ENCODE data around the gene ITGAE. TPM values are rescaled to one million over a fixed set of nuclear protein-coding genes. Genes with fewer than 3 reads are reported as not detected.

Gene ITGAE
- total and polyA plus RNA-seq, 2 donors from 2014 or later = 16.5 to 46.3 TPM

GRCh38 chr17:3798273-3799180 lies 2.5 kb downstream of the ITGAE start:
- TF ChIP-seq CTCF (IDR thresholded peaks at IDR 0.05; ENCODE audit: borderline replicate concordance, extremely low read depth, insufficient read depth) = no peak
- DNase-seq = no peak

GRCh38 chr17:3796822-3797170 lies 4.2 kb downstream of the ITGAE start:
- no peak for TF ChIP-seq CTCF (IDR thresholded peaks at IDR 0.05; ENCODE audit: borderline replicate concordance, extremely low read depth, insufficient read depth)
- intact Hi-C loops (cut with DNase I) = no loop called here
- Histone ChIP-seq H3K36me3 (ENCODE audit: control insufficient read depth in 2 of 3, insufficient read depth in 3 of 3, low read length in 3 of 3) (no peaks in the 10 kb centered on the region), H3K9me3 (ENCODE audit: control insufficient read depth in 2 of 3, insufficient read depth in 1 of 3, low read length in 3 of 3) (no peaks in the 10 kb centered on the region), H3K27me3 (ENCODE audit: control insufficient read depth, insufficient read depth, low read length) (no peaks in the 10 kb centered on the region), H3K9ac (ENCODE audit: low read length in 3 of 3) (no peak overlapping the region), H3K4me3 (ENCODE audit: low read length in 3 of 3) (no peak overlapping the region), H3K4me1 (ENCODE audit: control insufficient read depth in 2 of 3, insufficient read depth in 2 of 3, low read depth in 1 of 3, low read length in 3 of 3) (peaks cover 0 to 8% (median 0%) of the 10 kb centered on the region in 3 donors), H3K27ac (ENCODE audit: low read depth in 2 of 2, low read length in 2 of 2) (no peak overlapping the region)
- DNase-seq (no peak), FAIRE-seq (no peak)

More at GRCh38 chr17:3798273-3799180, 2.5 kb downstream of the ITGAE start:
- no peaks in the 10 kb centered on the region for H3K9me3 ChIP-seq (ENCODE audit: control insufficient read depth in 2 of 3, insufficient read depth in 1 of 3, low read length in 3 of 3)
- no peak overlapping the region for H3K9ac ChIP-seq (ENCODE audit: low read length in 3 of 3)
- no peak for FAIRE-seq
- no peaks in the 10 kb centered on the region for H3K27me3 ChIP-seq (ENCODE audit: control insufficient read depth, insufficient read depth, low read length)
- intact Hi-C loops (cut with DNase I) = no loop called here
- peaks cover 0 to 8% (median 0%) of the 10 kb centered on the region in 3 donors for H3K4me1 ChIP-seq (ENCODE audit: control insufficient read depth in 2 of 3, insufficient read depth in 2 of 3, low read depth in 1 of 3, low read length in 3 of 3)
- H3K36me3 ChIP-seq (ENCODE audit: control insufficient read depth in 2 of 3, insufficient read depth in 3 of 3, low read length in 3 of 3) = no peaks in the 10 kb centered on the region
- no peak overlapping the region for H3K27ac ChIP-seq (ENCODE audit: low read depth in 2 of 2, low read length in 2 of 2)
- H3K4me3 ChIP-seq (ENCODE audit: low read length in 3 of 3) = no peak overlapping the region

GRCh38 chr17:3796110-3796821 lies 4.7 kb downstream of the ITGAE start:
- H3K9ac ChIP-seq (ENCODE audit: low read length in 3 of 3) = no peak overlapping the region

More at GRCh38 chr17:3796110-3796821, 4.7 kb downstream of the ITGAE start:
- no peak overlapping the region for H3K4me3 ChIP-seq (ENCODE audit: low read length in 3 of 3)
- no peaks in the 10 kb centered on the region for H3K9me3 ChIP-seq (ENCODE audit: control insufficient read depth in 2 of 3, insufficient read depth in 1 of 3, low read length in 3 of 3)
- H3K27ac ChIP-seq (ENCODE audit: low read depth in 2 of 2, low read length in 2 of 2) = no peak overlapping the region
- no peak for TF ChIP-seq CTCF (IDR thresholded peaks at IDR 0.05; ENCODE audit: borderline replicate concordance, extremely low read depth, insufficient read depth)
- no peak for DNase-seq
- H3K36me3 ChIP-seq (ENCODE audit: control insufficient read depth in 2 of 3, insufficient read depth in 3 of 3, low read length in 3 of 3) = no peaks in the 10 kb centered on the region
- intact Hi-C loops (cut with DNase I) = no loop called here
- FAIRE-seq = no peak
- no peaks in the 10 kb centered on the region for H3K27me3 ChIP-seq (ENCODE audit: control insufficient read depth, insufficient read depth, low read length)
- H3K4me1 ChIP-seq (ENCODE audit: control insufficient read depth in 2 of 3, insufficient read depth in 2 of 3, low read depth in 1 of 3, low read length in 3 of 3) = peaks cover 0 to 8% (median 0%) of the 10 kb centered on the region in 3 donors

All from kidney (tissue), 14 donors.